Nephron (organoid): ENCODE measurements around the gene SAMD8.
A peak's percentile ranks its signal among the peaks of the same experiment; 100 is the strongest.

Experiments used
- H3K27ac Mint-ChIP-seq, 3 experiments: 2 replicates each; pipeline ENCODE4 v1.8.0; 2020; ENCODE audit warnings: mixed read lengths in 3 of 3, mild to moderate bottlenecking in 2 of 3, moderate library complexity in 1 of 3
- H3K27me3 Mint-ChIP-seq: 2 replicates; pipeline ENCODE4 v1.8.0; 2021; ENCODE audit warnings: low read depth, mild to moderate bottlenecking, moderate library complexity, mixed read lengths
- H3K36me3 Mint-ChIP-seq: 2 replicates; pipeline ENCODE4 v1.8.0; 2020; ENCODE audit warnings: low read depth, mixed read lengths
- H3K4me1 Mint-ChIP-seq: 2 replicates; pipeline ENCODE4 v1.8.0; 2020; ENCODE audit warnings: mixed read lengths
- H3K4me3 Mint-ChIP-seq, 3 experiments: 2 replicates each; pipeline ENCODE4 v1.8.0; 2020; ENCODE audit warnings: mild to moderate bottlenecking in 3 of 3, mixed read lengths in 3 of 3, moderate library complexity in 2 of 3
- H3K9me3 Mint-ChIP-seq: 2 replicates; pipeline ENCODE4 v1.8.0; 2020; ENCODE audit warnings: mixed read lengths
- CTCF ChIP-seq, 3 experiments: fragments of 200-600 bp; sonication (generic); IDR thresholded peaks; one replicate each; pipeline ENCODE4 v1.5.0; 2021; ENCODE audit warnings: antibody characterized with exemption in 3 of 3; ENCODE audit not compliant: unreplicated experiment in 3 of 3

The SAMD8 gene

DNA sequence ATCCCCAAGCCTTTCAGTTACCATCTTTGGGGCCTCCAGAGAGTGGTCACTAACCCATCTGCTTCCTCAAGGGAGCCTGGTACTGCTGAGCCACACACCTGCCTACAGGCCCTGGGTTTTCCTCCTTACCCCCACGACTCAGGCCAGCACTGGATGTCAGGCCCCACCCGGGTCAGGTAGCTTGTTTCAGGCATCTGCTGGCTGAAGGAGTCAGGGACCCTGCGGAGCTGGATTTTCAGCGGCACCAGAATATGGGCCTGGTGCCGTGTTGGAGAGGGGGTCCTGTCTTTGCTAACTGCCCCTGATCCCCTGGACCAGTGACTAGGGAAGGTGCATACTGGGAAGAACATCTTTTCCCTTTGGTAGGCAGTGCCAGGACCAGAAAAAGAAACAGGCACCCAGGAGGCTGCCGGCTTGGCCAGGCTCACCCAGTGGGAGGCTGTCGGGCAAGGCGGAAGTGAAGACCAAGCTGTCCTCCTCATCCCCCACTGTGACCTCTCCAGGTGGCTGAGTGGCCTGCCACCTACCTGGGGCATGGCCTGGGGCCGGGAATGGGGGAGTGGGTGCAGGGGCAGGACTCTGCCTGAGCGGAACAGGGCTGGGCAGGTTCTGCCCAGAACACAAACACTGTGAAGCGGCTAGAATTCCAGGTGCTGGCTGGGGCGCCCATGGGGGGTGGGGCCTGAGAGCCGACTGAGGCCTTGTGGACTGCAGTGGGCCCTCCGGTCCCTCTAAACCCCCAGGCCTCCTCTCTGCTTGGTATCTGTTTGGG lies 12.4 kb upstream of the SAMD8 start:
- H3K4me1 Mint-ChIP-seq = peaks cover 18% of the 10 kb centered on the region
- H3K9me3 Mint-ChIP-seq = no peaks in the 10 kb centered on the region
- peaks cover 9% of the 10 kb centered on the region for H3K27me3 Mint-ChIP-seq
- no peak overlapping the region for H3K4me3 Mint-ChIP-seq
- TF ChIP-seq CTCF (IDR thresholded peaks at IDR 0.05; ENCODE audit: unreplicated experiment in 3 of 3) = no peak
- H3K36me3 Mint-ChIP-seq = no peaks in the 10 kb centered on the region
- H3K27ac Mint-ChIP-seq = peak overlapping the region in 1 of 3 experiments; percentile 62

DNA sequence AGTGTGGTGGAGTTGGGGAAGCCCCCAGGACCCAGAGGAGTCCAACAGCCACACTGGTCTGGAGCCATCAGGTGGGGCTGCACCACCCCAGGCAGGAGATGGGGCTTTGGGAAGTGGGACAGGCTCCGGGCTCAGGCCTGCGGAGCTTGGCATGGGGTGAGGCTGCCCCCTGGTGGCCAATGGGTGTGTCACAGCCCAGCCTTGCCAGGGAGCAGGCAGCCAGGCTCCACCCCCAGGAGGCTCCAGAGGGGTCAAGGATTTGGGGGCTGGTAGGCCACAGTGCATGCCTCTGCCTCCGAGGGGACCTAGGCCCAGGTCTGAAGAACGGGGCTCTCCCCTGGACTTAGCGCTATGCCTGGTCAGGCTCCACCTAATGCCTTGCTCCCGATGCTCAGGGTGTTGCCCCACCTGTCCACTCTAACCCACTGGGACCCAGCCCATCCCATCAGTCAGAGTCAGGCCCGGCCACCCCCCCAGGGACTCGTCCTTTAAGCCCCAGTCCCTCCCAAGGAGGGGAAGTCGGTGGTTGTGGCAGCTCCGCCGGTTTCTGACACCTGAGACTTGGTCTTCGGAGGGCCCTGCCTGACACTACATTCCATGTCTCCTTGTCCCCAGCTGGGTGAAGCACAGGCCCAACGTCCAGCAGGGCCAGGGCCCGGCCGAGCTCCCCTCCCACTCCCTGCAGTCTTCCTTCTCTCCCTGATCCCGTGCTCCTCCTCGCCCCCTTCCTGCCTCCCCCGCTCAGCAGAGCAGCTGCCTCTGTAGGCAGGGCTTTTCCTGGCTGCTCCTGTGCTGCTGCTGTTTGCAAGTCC lies 11.3 kb upstream of the SAMD8 start:
- Mint-ChIP-seq H3K4me3 (peak overlapping the region; percentile 1 to 42 (median 16)), H3K36me3 (no peaks in the 10 kb centered on the region), H3K9me3 (no peaks in the 10 kb centered on the region), H3K27ac (peak overlapping the region; percentile 42 to 87 (median 56)), H3K27me3 (peaks cover 7% of the 10 kb centered on the region), H3K4me1 (peaks cover 23% of the 10 kb centered on the region)
- peak; percentile 99 for TF ChIP-seq CTCF (IDR thresholded peaks at IDR 0.05; ENCODE audit: unreplicated experiment in 3 of 3)

- peaks cover 5% of the 10 kb centered on the region for H3K27me3 Mint-ChIP-seq
- peak overlapping the region; percentile 42 to 87 (median 56) for H3K27ac Mint-ChIP-seq
- peaks cover 23% of the 10 kb centered on the region for H3K4me1 Mint-ChIP-seq
- no peaks in the 10 kb centered on the region for H3K9me3 Mint-ChIP-seq
- no peak for TF ChIP-seq CTCF (IDR thresholded peaks at IDR 0.05; ENCODE audit: unreplicated experiment in 3 of 3)
- no peaks in the 10 kb centered on the region for H3K36me3 Mint-ChIP-seq
- H3K4me3 Mint-ChIP-seq = peak overlapping the region; percentile 1 to 42 (median 16)
These were observed 10.6 kb upstream of the SAMD8 start for GRCh38 chr10:75100764-75101291.

- peaks cover 23% of the 10 kb centered on the region for H3K4me1 Mint-ChIP-seq
- no peaks in the 10 kb centered on the region for H3K9me3 Mint-ChIP-seq
- H3K4me3 Mint-ChIP-seq = peak overlapping the region in 1 of 3 experiments; percentile 40
- no peaks in the 10 kb centered on the region for H3K36me3 Mint-ChIP-seq
- peak overlapping the region; percentile 42 to 87 (median 76) for H3K27ac Mint-ChIP-seq
- TF ChIP-seq CTCF (IDR thresholded peaks at IDR 0.05; ENCODE audit: unreplicated experiment in 3 of 3) = no peak
- peaks cover 5% of the 10 kb centered on the region for H3K27me3 Mint-ChIP-seq
These were observed 9.8 kb upstream of the SAMD8 start for GRCh38 chr10:75101416-75102251.

DNA sequence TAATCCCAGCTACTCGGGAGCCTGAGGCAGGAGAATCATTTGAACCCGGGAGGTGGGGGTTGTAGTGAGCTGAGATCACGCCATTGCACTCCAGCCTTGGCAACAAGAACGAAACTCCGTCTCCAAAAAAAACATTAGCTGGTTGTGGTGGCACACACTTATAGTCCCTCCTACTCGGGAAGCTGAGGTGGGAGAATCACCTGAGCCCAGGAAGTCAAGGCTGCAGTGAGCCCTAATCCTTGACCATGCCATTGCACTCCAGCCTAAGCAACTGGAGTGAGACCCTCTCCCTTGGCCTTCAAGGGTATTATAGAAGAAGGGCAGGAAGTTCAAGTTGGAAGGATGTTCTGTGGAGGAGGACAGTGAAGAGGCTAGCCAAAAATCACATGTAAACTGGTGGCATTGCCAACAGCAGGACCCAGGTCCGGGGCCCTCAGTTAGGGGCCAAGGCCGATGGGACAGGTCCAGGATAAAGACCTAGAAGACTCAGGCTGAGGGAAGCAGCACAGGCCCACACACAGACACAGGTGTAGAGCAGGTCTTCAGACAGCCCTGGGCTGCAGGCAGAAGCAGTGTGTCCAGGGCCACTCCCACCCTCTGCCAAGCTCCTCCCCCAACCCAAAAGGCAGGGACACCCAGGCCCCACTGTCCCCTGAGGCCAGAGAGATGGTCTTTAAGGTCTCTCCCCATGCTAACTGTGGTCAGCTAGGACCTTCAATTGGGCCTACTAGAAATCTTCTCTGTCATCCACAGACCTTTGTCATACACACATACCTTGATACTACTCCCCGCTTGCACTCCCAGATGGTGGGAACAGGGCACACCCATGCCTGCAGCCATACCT lies 8.4 kb upstream of the SAMD8 start:
- TF ChIP-seq CTCF (IDR thresholded peaks at IDR 0.05; ENCODE audit: unreplicated experiment in 3 of 3) = no peak
- no peaks in the 10 kb centered on the region for H3K9me3 Mint-ChIP-seq
- H3K4me1 Mint-ChIP-seq = peaks cover 23% of the 10 kb centered on the region
- peak overlapping the region in 2 of 3 experiments; percentile 31 to 33 for H3K27ac Mint-ChIP-seq
- H3K36me3 Mint-ChIP-seq = no peaks in the 10 kb centered on the region
- H3K4me3 Mint-ChIP-seq = no peak overlapping the region
- H3K27me3 Mint-ChIP-seq = peaks cover 5% of the 10 kb centered on the region
